GM11168 (cell line): ENCODE results near the gene PTGS2.

Experiments used
- in situ Hi-C: fragments of 300-500 bp; cut with MboI; formaldehyde crosslinking; loops from one replicate; pipeline ENCODE4 v1.12.0; 2022; ENCODE audit warnings: low sequenced_read_pairs; ENCODE audit not compliant: unreplicated experiment

PTGS2 gene

DNA sequence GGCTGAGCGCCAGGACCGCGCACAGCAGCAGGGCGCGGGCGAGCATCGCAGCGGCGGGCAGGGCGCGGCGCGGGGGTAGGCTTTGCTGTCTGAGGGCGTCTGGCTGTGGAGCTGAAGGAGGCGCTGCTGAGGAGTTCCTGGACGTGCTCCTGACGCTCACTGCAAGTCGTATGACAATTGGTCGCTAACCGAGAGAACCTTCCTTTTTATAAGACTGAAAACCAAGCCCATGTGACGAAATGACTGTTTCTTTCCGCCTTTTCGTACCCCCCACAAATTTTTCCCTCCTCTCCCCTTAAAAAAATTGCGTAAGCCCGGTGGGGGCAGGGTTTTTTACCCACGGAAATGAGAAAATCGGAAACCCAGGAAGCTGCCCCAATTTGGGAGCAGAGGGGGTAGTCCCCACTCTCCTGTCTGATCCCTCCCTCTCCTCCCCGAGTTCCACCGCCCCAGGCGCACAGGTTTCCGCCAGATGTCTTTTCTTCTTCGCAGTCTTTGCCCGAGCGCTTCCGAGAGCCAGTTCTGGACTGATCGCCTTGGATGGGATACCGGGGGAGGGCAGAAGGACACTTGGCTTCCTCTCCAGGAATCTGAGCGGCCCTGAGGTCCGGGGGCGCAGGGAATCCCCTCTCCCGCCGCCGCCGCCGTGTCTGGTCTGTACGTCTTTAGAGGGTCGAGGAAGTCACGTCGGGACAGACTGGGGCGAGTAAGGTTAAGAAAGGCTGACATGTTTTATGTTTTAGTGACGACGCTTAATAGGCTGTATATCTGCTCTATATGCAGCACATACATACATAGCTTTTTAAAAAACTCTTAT, at the start of gene PTGS2:
PTGS2 (minus strand) TSS at position 179 of the 817 bp plus-strand sequence; CDS start at position 46, 133 bp downstream.
- in situ Hi-C loops = no loop called here

DNA sequence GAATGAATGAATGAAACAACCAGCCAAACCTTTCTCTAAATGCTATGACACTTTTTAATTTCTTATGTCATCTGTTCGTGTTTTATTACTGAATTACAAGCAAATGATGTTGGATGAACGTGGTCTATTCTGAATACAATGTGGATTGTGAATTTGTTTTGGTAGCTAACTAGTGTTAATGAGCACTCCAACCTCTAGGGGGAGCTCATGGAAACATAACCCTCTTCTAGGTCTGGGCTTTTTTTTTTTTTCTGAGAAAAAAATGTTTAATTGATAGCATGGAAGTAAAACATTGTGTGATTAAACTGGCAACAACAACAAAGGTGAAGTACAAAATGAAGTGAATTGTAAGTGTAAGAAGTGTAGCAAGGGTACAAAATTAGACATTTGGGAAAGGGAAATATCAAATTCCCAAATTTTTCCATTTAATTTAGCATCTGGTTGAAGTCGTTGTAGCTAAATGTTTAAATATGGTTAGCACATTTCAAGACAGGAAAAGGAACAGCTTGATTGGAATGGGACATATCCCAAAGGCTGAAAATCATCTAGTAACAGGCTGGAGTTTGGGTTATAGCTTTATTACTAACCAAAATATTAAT, 42.6 kb upstream of the PTGS2 start:
- in situ Hi-C loops = no loop called here

DNA sequence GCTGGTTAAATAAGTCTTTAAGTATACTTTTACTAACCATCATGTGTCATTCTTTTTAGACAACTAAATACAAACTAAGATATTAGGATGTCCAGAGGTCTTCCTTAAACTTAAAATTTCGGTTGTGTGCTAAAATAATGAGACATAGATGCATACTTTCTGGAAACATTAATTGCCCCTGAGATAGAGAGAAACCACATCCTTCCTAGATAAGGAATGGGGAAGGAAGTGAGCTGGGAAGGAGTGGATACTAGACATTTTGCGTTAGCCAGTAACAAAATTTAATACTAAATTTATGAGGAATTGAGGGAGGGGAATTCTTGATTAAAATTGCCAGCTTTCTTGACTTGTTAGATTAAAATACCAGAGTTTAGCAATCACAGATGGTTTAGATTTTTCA, 37.1 kb upstream of the PTGS2 start:
- in situ Hi-C loops = loop anchor here (10.0 kb wide), 2 partner anchors 232 to 278 kb away; no protein-coding TSS in a partner anchor

DNA sequence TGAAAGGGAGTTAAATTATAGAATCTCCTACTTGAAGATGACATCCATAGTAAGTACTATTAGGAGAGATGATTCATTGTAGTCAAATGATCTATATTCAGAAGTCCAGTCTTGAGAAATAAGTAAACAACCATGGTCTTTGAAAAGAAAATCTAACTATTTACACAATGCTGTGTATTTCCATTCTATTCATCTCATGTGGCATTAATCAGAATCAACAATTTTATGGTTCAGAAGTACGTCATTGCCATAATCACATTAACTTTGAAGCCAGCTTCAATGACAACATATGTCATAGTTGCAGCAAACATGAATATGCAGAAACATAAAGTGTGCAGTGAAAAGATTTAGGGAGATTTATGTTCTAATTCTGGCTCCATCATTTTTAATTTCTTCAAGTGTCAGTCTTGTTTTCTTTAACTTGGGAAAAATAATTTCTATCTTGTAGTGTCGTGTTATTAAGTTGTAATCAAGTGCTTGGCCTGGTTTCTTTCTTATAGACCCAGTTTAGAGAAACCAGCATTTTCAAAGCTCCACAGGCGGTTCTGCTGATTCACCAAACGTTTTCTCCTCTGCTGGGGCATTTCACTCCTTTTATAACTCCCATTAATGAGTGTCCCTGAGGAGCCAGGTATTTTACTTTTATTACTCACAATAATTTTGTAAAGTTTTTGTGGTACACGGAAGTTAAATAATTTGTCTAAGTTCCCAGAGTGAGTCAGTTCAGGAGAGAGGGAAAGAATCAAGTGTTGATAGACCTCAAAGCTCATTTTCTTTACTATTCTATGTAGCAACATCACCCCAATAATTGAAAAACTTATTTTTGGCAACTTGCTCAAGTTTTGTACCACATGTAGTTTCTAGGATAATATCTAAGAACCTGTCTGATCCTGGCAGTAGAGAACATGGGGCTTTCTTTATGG, 35.9 kb upstream of the PTGS2 start:
- in situ Hi-C loops = loop anchor here (10.0 kb wide), 2 partner anchors 231 to 279 kb away; no protein-coding TSS in a partner anchor

DNA sequence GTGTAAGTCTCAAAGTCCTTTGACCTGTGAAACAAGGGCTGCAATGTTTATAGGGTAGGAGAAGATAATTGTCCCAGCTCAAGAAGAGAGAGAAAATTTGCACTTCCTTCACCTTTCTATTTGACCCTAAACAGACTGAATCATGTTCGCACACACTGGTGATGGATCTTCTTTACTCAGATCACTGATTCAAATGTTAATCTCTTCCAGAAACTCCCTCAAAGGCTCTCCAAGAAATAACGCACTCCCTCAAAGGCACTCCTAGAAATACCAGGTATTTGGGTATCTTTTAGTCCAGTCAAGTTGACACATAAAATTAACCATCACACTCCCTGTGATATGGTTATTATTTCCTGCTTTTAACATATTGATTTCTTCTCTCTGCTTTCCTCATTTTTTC, 30.5 kb upstream of the PTGS2 start:
- in situ Hi-C loops = loop anchor here (10.0 kb wide), 2 partner anchors 226 to 284 kb away; no protein-coding TSS in a partner anchor

DNA sequence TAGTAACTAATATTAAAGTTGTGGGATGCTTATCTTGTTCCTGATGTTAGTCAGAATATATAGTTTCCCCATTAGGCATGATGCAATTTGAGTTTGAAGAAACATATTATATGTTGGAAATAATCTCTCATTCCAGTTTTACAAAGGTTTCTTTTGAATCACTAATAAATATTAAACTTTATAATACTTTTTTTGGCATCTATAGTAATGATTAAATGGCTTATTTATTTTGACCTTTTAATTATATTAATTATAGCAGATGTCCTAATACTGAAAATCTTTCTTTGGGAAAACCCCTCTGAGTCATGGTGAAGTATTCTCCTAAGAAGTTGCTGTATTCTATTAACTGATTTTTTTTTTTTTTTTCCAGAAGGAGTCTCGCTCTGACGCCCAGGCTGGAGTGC, 28.5 kb upstream of the PTGS2 start:
- in situ Hi-C loops = no loop called here

DNA sequence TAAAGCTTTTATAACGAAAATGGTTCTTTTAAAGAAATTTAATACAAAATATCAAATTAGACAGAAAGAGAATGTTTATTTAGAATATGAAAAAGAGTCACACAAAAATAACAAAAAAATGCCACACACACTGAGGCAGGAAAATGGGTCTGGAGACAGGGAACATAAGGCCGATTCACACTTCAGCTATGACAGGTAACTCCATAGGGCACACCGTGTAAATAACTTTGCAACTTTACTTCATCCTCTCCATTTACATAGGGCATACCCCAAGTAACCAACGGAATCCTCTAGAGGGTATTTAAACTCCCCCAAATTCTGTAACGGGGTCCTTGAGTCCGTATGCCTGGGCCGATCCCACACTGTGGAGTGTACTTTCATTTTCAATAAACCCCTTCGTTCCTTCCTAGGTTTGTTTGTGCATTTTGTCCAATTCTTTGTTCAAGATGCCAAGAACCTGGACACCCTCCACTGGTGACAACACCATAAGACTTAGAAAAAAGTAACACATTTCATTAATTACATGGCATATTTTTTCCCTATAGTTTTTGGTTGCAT, 23.1 kb upstream of the PTGS2 start:
- in situ Hi-C loops = no loop called here

DNA sequence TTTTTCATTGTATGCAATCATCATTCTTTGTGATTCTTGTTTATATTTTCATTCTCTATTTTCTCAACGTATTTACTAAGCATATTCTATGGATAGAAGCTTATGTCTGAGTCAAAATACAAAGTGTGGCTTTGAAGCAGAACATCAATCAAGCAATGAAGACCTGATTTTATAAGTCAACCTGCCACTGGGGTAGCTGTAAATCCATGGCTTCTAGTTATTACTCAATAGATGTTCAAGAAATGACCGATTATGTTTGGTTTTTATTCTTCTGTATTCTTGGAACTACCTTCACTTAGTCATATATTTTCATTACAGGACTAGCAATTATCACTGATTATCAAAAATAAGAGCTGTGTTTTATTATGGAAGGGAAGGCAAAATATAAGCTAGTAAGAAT, 20.5 kb upstream of the PTGS2 start:
- in situ Hi-C loops = no loop called here

DNA sequence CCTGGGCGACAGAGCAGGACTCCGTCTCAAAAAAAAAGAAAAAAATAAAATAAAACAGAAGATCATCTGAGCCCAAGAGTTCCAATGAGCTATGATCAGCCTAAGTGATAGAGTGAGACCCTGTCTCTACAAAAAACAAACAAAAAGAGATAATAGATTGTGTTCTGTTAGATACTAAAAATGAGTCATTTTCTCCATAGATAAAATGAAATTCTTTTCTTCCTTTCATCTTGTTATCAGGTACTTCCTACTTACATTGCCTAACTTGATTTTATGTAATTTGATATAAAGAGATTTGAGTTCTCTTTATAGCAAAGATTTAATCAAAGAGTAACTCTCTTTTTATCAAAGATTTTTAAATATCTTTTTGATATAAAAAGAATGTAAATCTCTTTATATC, 19.3 kb upstream of the PTGS2 start:
- in situ Hi-C loops = no loop called here

DNA sequence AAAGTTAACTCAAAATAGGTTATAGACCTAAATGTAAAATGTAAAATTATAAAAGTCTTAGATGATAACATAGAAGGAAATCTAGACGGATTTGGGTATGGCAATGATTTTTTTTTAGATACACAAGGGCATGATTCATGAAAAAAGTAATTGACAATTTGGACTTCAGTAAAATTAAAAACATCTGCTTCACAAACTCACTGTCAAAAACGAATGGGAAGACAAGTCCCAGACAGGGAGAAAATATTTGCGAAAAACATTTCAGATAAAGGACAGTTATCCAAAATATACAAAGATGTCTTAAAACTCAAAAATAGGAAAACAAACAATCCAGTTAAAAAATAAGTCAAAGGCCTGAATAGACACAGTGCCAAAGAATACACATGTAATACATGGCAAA, 9.7 kb upstream of the PTGS2 start:
- in situ Hi-C loops = no loop called here

DNA sequence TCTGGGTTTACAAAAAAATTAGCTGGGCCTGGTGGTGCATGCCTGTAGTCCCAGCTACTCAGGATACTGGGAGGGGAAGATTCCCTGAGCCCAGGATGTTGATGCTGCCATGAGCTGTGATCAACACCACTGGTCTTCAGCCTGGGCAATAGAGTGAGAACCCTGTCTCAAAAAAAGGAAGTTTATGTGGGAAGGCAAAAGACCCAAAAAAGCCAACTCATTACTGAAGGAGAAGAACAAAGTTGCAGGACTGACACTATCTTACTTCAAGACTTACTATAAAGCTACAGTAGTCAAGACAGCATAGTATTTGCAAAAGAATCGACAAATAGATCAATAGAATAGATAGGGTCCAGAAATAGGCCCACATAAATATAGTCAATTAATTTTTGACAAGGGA, 9.2 kb upstream of the PTGS2 start:
- in situ Hi-C loops = no loop called here

DNA sequence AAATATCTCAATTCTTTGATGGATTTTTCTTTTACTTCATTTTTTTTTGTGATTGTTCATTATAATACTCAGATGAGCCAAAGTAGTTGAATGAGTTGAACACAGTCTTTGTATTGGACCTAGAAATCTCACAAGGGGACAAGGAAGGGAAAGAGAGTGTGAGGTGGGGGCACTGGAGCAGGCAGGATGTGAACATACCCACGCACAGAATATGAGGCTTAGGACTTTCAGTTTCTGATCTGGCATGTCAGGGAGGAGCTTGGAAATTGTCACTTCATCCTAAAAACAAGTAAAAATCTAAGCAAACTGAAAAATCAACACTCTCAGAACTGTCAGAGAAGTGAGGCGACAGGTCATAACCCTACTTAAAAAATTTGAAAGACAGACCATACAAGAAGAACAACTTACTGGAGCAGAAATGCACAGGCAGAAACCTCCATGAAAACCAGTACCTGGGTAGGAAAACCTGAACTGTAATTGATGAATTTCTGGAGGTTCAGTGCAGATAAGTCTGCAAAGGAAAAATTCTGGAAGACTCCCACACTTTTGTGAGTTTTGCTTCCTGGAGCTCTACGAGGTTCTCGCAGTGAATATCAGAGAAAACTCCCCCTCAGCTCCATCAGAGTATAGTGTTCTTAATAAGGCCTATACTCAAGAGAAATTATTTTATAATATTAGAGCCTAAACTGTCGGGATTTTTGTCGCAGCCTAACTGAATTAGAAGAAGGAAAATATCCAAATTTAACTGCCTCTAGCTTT, 3.6 kb upstream of the PTGS2 start:
- in situ Hi-C loops = no loop called here

DNA sequence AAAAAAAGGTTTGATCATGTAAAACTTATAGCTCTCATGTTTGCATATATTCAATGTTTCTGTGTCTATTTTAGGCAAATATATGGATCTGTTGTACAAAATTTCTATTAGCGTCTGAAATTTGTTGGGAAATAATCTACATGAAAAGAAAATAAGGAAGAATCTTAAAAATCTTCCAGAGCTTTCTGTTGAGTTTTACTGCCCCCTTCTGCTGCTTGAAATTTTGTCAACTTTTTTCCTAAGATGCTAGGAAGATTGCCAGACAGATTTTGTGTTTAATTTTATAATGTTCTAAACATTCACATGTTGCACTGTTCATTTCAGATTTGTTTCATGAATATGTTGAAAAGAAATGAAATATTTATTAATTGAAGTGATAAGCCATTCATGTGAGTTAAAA, 2.5 kb upstream of the PTGS2 start:
- in situ Hi-C loops = no loop called here

DNA sequence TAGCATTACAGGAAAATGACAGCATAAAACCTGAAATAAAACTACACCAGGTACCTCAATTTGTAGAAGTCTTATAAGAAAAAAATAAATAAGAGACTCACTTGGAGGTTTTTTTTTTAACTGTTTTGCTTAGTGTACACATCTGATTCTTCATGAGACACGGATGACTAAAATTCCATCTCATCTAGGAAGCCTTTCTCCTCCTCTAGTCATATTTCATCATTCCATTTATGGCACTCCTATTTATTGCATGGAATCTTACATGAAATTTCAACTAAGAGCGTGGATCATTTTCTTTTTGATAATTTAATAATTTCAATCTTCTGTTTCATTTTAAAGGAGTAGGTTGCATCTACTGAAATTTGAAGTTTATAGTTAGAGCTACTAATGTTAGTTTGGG, 1.6 kb upstream of the PTGS2 start:
- in situ Hi-C loops = no loop called here

DNA sequence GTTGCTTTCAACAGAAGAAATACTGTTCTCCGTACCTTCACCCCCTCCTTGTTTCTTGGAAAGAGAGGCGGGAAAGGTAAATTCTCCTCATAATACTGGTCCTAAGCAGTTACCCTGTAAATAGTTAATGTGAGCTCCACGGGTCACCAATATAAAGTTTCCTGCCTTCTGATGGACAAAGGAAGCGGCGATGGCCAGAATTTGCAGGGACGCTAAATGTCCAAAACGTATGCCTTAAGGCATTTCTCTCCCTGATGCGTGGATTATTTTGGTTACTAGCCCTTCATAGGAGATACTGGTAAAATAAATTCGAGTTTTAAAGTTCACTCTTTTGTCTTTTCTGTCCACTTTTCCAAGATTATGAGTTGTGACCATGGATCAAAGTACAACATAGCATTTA, 898 bp upstream of the PTGS2 start:
- in situ Hi-C loops = no loop called here

DNA sequence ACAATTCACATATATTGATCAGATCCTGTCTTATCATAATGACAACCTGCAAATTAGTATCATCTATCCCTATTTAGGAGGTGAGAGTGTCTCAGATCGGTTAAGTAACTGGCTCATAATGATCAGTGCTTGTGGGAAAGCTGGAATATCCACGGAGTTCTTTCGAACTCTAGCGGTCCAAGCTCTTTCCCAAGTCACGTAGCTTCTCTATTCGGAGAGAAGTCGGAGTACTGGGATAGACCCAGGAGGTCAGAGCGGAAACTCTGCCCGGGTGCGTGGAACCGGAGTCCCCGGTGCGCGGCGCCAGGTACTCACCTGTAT, 339 bp downstream of the PTGS2 start:
- in situ Hi-C loops = no loop called here

DNA sequence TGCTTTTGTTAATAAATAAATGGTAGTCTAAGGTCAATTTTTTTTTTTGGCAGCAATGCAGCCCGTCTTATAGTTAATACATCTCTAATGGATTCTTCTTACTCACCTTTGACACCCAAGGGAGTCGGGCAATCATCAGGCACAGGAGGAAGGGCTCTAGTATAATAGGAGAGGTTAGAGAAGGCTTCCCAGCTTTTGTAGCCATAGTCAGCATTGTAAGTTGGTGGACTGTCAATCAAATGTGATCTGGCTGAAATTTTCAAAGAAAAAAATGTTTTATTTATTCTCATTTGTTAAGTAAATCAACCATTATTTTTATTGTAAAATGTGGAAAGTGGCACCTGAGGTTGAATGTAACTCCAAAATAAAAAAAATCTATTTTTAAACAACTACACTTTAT, 2.1 kb downstream of the PTGS2 start:
- in situ Hi-C loops = no loop called here

DNA sequence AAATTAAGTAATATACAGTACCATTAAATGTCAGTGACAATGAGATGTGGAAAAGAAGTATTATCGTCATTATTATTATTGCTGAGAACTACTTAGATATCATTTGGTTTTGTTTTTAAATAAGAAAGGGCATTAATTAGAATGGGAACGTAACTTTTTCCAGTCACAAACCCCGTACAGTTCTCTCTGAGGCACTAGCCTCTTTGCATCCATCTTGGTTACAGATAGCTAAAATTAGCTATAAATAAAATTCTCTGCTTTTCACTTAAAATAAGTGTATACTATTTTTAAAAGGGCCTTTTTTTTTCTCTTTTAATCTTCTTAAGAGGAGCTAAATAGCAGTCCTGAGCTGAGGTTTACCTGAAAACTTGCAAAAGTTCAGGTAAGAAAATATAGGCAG, 7.6 kb downstream of the PTGS2 start:
- in situ Hi-C loops = no loop called here

DNA sequence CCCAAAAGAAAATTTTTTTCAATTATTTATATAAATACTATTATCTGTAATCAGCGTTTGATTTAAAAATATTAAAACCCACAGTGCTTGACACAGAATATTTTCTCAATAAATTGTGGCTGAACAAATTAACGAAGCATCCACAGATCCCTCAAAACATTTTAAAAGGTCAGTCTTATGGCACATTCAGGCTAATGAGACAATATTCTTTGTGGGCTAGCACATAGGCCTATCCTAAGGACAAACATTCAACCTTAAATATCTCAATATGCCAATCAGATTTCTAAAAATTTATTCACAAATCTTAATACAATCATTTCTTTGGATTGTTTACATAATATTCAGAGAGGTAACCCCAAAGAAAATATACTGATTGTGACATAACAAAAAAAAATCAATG, 8.1 kb downstream of the PTGS2 start:
- in situ Hi-C loops = no loop called here
